Right atrium auricular region (tissue), 2 donors: ENCODE data around the gene TMEM221. TPM values are rescaled to one million over a fixed set of nuclear protein-coding genes. Genes with fewer than 3 reads are reported as not detected.
A peak's percentile ranks its signal among the peaks of the same experiment; 100 is the strongest.

ENCODE experiments used
- DNase-seq: peaks from one replicate; pipeline ENCODE4 v3.0.0-alpha.2; 2019; ENCODE audit warnings: low spot score
- H3K27ac ChIP-seq, 2 donors: fragments of 200-600 bp; sonication (generic); 1 replicate in 1 of 2; 2 replicates in 1 of 2; pipeline ENCODE4 v1.5.1; 2016 to 2019
- H3K27me3 ChIP-seq, 2 donors: fragments of 200-600 bp; sonication (generic); one replicate each; pipeline versions ENCODE4 v1.5.1 to v1.6.0; 2017 to 2019
- H3K36me3 ChIP-seq: fragments of 200-600 bp; sonication (generic); one replicate; pipeline ENCODE4 v1.5.1; 2016
- H3K4me1 ChIP-seq, 2 donors: fragments of 200-600 bp; sonication (generic); one replicate each; pipeline versions ENCODE4 v1.5.1 to v1.6.0; 2017 to 2019
- H3K4me3 ChIP-seq, 2 donors: fragments of 200-600 bp; sonication (generic); 1 replicate in 1 of 2; 2 replicates in 1 of 2; pipeline ENCODE4 v1.5.1; 2017 to 2019; ENCODE audit warnings: mild to moderate bottlenecking in 1 of 2, moderate library complexity in 1 of 2
- H3K9me3 ChIP-seq, 2 donors: fragments of 200-600 bp; sonication (generic); one replicate each; pipeline ENCODE4 v1.5.1; 2019
- CTCF ChIP-seq, 2 donors: fragments of 200-600 bp; sonication (generic); IDR thresholded peaks; one replicate each; pipeline ENCODE4 v1.5.1; 2019; ENCODE audit warnings: antibody characterized with exemption in 2 of 2
- total RNA-seq, 2 donors: library from RNA; depleted of rRNA; stranded (reverse); fragments of >200 nt; gene quantifications; one replicate each; pipeline ENCODE4 v1.1.0, GENCODE V29; 2016

Gene TMEM221
- under 1 TPM; 0.30 to 0.51 TPM for total RNA-seq

- H3K27ac ChIP-seq: no peak within 1 kb of the TSS
- H3K4me1 ChIP-seq: peaks cover 0 to 10% of the 10 kb centered on the region in 2 donors
- peak; percentile 66 for DNase-seq
- H3K27me3 ChIP-seq: no peaks in the 10 kb centered on the region
- no peaks in the 10 kb centered on the region for H3K36me3 ChIP-seq
- TF ChIP-seq CTCF (IDR thresholded peaks at IDR 0.05): peak; percentile 46 to 68
- H3K4me3 ChIP-seq: peak within 1 kb of the TSS; percentile 33 to 59
- no peaks in the 10 kb centered on the region for H3K9me3 ChIP-seq
Observed at GRCh38 chr19:17448131-17448967, at the start of gene TMEM221. TSS of gene TMEM221 (minus strand) at chr19:17448668. CDS start at chr19:17448462, 206 bp downstream.

- no peaks in the 10 kb centered on the region for H3K27me3 ChIP-seq
- no peak overlapping the region for H3K27ac ChIP-seq
- no peak for TF ChIP-seq CTCF (IDR thresholded peaks at IDR 0.05)
- no peaks in the 10 kb centered on the region for H3K9me3 ChIP-seq
- H3K4me3 ChIP-seq: no peak overlapping the region
- H3K36me3 ChIP-seq: peaks cover 12% of the 10 kb centered on the region
- peaks cover 0 to 34% of the 10 kb centered on the region in 2 donors for H3K4me1 ChIP-seq
- no peak for DNase-seq
Observed at GRCh38 chr19:17497149-17497798, 48.8 kb upstream of the TMEM221 start.

- Histone ChIP-seq H3K4me1 (peaks cover 0 to 34% of the 10 kb centered on the region in 2 donors), H3K27ac (no peak overlapping the region), H3K36me3 (peaks cover 12% of the 10 kb centered on the region), H3K27me3 (no peaks in the 10 kb centered on the region), H3K4me3 (no peak overlapping the region), H3K9me3 (no peaks in the 10 kb centered on the region)
- DNase-seq: peak; percentile 68
- peak; percentile 74 to 90 for TF ChIP-seq CTCF (IDR thresholded peaks at IDR 0.05)
Observed at GRCh38 chr19:17496337-17496997, 48.0 kb upstream of the TMEM221 start.

- Histone ChIP-seq H3K9me3 (no peaks in the 10 kb centered on the region), H3K4me3 (no peak overlapping the region), H3K36me3 (peaks cover 7% of the 10 kb centered on the region), H3K27me3 (no peaks in the 10 kb centered on the region), H3K27ac (no peak overlapping the region), H3K4me1 (peaks cover 0 to 34% of the 10 kb centered on the region in 2 donors)
- TF ChIP-seq CTCF (IDR thresholded peaks at IDR 0.05): no peak
- no peak for DNase-seq
Observed at GRCh38 chr19:17495639-17496296, 47.3 kb upstream of the TMEM221 start.

- no peak for DNase-seq
- Histone ChIP-seq H3K27ac (no peak overlapping the region), H3K4me1 (peaks cover 0 to 25% of the 10 kb centered on the region in 2 donors), H3K9me3 (no peaks in the 10 kb centered on the region), H3K27me3 (no peaks in the 10 kb centered on the region), H3K4me3 (no peak overlapping the region), H3K36me3 (peaks cover 11% of the 10 kb centered on the region)
- TF ChIP-seq CTCF (IDR thresholded peaks at IDR 0.05): no peak
Observed at GRCh38 chr19:17491287-17491686, 42.8 kb upstream of the TMEM221 start.
